Measurements from ENCODE around the gene THBS4.

THBS4 gene

DNA sequence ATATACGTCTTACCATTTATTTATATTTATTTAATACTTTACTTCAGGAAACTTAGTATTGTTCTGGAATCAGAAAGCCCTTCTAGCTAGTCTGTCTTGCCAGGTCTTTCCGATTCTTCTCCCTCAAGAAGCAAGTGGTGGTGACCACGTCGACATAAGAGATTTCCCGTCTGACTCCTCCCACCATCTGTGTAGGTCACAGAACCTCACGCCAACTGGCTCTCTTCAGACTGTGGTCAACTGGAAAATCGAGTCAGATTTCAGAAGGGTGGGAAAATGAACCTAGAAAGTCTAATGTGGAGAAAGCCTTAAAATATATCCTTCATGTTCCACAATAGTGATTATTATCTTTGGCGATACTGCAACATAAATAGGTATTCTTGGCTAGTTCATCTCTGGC is 17.3 kb downstream of the THBS4 start (continued):
- TF ChIP-seq CREB5 (CRISPR knock-in tag; IDR thresholded peaks at IDR 0.05; ENCODE audit: low read depth) (no peak), ZC3H10 (CRISPR knock-in tag; IDR thresholded peaks at IDR 0.05) (no peak), GLIS3 (CRISPR knock-in tag; IDR thresholded peaks at IDR 0.05) (no peak), CSDC2 (CRISPR knock-in tag; IDR thresholded peaks at IDR 0.05) (no peak)

DNA sequence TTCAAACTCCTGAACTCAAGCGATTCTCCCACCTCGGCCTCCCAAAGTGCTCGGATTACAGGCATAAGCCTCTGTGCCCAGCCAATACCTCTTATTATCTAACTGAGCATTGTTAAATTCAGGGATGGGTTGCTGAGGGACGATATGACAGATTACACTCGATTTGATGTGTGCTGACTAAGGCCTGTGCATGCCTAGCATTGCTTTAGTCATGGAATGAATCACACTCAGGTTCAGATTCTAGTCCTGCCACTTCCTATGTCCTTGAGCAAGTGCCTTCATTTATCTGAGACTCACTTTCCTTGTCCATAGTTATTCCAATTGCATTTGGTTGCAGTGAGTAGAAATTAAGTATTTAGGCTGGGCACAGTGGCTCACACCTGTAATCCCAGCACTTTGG is 19.5 kb downstream of the THBS4 start:
- TF ChIP-seq, protein P1, sequence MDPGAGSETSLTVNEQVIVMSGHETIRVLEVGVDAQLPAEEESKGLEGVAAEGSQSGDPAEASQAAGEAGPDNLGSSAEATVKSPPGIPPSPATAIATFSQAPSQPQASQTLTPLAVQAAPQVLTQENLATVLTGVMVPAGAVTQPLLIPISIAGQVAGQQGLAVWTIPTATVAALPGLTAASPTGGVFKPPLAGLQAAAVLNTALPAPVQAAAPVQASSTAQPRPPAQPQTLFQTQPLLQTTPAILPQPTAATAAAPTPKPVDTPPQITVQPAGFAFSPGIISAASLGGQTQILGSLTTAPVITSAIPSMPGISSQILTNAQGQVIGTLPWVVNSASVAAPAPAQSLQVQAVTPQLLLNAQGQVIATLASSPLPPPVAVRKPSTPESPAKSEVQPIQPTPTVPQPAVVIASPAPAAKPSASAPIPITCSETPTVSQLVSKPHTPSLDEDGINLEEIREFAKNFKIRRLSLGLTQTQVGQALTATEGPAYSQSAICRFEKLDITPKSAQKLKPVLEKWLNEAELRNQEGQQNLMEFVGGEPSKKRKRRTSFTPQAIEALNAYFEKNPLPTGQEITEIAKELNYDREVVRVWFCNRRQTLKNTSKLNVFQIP (CRISPR knock-in tag; IDR thresholded peaks at IDR 0.05; ENCODE audit: borderline replicate concordance, low read depth), result no peak
- TF ChIP-seq ZNF8 (CRISPR knock-in tag; IDR thresholded peaks at IDR 0.05), result no peak
- no peak for ATAC-seq

DNA sequence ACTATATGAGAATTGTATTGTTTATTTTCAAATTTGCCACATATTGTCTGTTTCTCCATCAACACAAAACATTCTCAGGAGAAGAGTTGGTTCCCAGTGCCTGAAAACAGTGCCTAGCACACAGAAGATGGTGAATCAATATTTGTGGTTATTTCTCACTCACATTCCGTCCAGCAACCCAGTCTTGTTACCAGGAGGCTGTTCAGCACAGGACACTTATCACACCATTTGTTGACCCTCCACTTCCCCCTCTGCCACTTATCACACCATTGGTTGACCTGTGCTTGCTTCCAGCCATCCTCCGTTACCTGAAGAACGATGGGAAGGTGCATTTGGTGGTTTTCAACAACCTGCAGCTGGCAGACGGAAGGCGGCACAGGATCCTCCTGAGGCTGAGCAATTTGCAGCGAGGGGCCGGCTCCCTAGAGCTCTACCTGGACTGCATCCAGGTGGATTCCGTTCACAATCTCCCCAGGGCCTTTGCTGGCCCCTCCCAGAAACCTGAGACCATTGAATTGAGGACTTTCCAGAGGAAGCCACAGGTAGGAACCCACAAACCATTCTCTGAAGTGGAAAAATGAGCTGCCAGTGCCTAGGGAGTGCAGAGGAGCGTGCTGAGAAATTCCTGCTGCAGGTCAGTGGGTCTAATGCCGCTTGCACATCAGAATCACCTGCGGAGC is 20.5 kb downstream of the THBS4 start:
- no peak for TF ChIP-seq ISL1 (CRISPR knock-in tag; IDR thresholded peaks at IDR 0.05)
- no peak for TF ChIP-seq ZNF8 (CRISPR knock-in tag; IDR thresholded peaks at IDR 0.05)
- no peak for TF ChIP-seq ZFP30 (CRISPR knock-in tag; IDR thresholded peaks at IDR 0.05)
- TF ChIP-seq CSRNP3 (CRISPR knock-in tag; IDR thresholded peaks at IDR 0.05), result no peak
- TF ChIP-seq CSDC2 (CRISPR knock-in tag; IDR thresholded peaks at IDR 0.05), result no peak
- ATAC-seq, result no peak

- no peak for ATAC-seq
- TF ChIP-seq RARB (CRISPR knock-in tag; IDR thresholded peaks at IDR 0.05) (no peak), ZFP30 (CRISPR knock-in tag; IDR thresholded peaks at IDR 0.05) (no peak), BACH2 (CRISPR knock-in tag; IDR thresholded peaks at IDR 0.05; ENCODE audit: borderline replicate concordance) (no peak)
Observed at GRCh38 chr5:80057099-80057498, 22.0 kb downstream of the THBS4 start.

DNA sequence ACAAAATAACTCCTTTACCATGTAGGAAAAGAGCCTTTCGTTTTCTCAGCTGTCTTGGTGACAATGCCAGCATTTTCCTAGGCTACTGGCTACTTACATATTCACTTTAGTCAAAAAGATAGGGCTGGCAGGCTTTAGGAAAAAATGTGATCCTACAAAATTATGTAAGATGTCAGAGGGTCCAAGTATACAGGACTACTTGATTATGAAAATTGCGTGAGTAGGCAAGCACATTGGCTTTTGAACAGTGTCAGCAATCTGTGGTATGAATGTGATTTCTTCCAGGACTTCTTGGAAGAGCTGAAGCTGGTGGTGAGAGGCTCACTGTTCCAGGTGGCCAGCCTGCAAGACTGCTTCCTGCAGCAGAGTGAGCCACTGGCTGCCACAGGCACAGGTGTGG is 22.8 kb downstream of the THBS4 start:
- no peak for ATAC-seq
- TF ChIP-seq ISL1 (CRISPR knock-in tag; IDR thresholded peaks at IDR 0.05) (no peak), GLIS3 (CRISPR knock-in tag; IDR thresholded peaks at IDR 0.05) (no peak), OSR1 (CRISPR knock-in tag; IDR thresholded peaks at IDR 0.05) (no peak), PPARA (CRISPR knock-in tag; IDR thresholded peaks at IDR 0.05; ENCODE audit: borderline replicate concordance) (no peak), TSHZ2 (CRISPR knock-in tag; IDR thresholded peaks at IDR 0.05) (no peak), BACH2 (CRISPR knock-in tag; IDR thresholded peaks at IDR 0.05; ENCODE audit: borderline replicate concordance) (no peak), TOX (CRISPR knock-in tag; IDR thresholded peaks at IDR 0.05; ENCODE audit: borderline replicate concordance) (no peak), ZNF565 (CRISPR knock-in tag; conservative IDR thresholded peaks at IDR 0.05; ENCODE audit: low read depth) (no peak), ZFP3 (CRISPR knock-in tag; IDR thresholded peaks at IDR 0.05) (no peak), CREB5 (CRISPR knock-in tag; IDR thresholded peaks at IDR 0.05; ENCODE audit: low read depth) (no peak), ESRRG (CRISPR knock-in tag; IDR thresholded peaks at IDR 0.05) (no peak), TCF4 (CRISPR knock-in tag; IDR thresholded peaks at IDR 0.05; ENCODE audit: borderline replicate concordance) (no peak), ZNF8 (CRISPR knock-in tag; IDR thresholded peaks at IDR 0.05) (no peak), ZNF70 (CRISPR knock-in tag; IDR thresholded peaks at IDR 0.05) (no peak), ARNTL (CRISPR knock-in tag; IDR thresholded peaks at IDR 0.05; ENCODE audit: borderline replicate concordance, low read depth) (no peak)
- TF ChIP-seq, protein P1 (CRISPR knock-in tag; IDR thresholded peaks at IDR 0.05; ENCODE audit: borderline replicate concordance, low read depth), result no peak

All from SK-N-SH treated with all-trans-retinoic acid at 6 μM for 48 hours (cell line).